GM23338 (cell line): ENCODE results near the gene NLRC5.

Experiments used
- CREB1 ChIP-seq: fragments of 250-450 bp; sonication (Bioruptor Pico); IDR thresholded peaks from 2 replicates; pipeline ENCODE4 v1.5.0; 2020; ENCODE audit warnings: low read depth, mild to moderate bottlenecking, moderate library complexity
- EZH2 ChIP-seq: fragments of 200-600 bp; sonication (generic); IDR thresholded peaks from one replicate; pipeline ENCODE4 v1.8.0; 2017; ENCODE audit warnings: antibody characterized with exemption, mild to moderate bottlenecking, low read depth; ENCODE audit not compliant: unreplicated experiment
- EZH2phosphoT487 ChIP-seq: fragments of 200-600 bp; sonication (generic); IDR thresholded peaks from one replicate; pipeline ENCODE4 v1.8.1; 2018; ENCODE audit warnings: antibody characterized with exemption; ENCODE audit not compliant: unreplicated experiment
- JUNB ChIP-seq: IDR thresholded peaks from one replicate; pipeline ENCODE4 v1.6.1; 2016; ENCODE audit warnings: antibody characterized with exemption; ENCODE audit not compliant: unreplicated experiment
- NANOG ChIP-seq: IDR thresholded peaks from 2 replicates; pipeline ENCODE4 v1.6.1; 2016; ENCODE audit warnings: antibody characterized with exemption, borderline replicate concordance
- POLR2AphosphoS5 ChIP-seq: IDR thresholded peaks from 2 replicates; pipeline ENCODE4 v1.6.1; 2016; ENCODE audit warnings: antibody characterized with exemption, low read depth
- TF ChIP-seq, protein P1 (sequence below), 2 experiments: fragments of 200-600 bp in 1 of 2; sonication (generic) in 1 of 2; conservative IDR thresholded peaks; 2 replicates each; pipeline versions ENCODE4 v1.5.1 to v1.6.1; 2016 to 2017; ENCODE audit warnings: antibody characterized with exemption in 2 of 2, low read depth in 2 of 2, mild to moderate bottlenecking in 2 of 2, moderate library complexity in 1 of 2
- TF ChIP-seq, protein P2 (sequence below): IDR thresholded peaks from 2 replicates; pipeline ENCODE4 v1.6.1; 2016; ENCODE audit warnings: antibody characterized with exemption
- TF ChIP-seq, protein P3 (sequence below): IDR thresholded peaks from one replicate; pipeline ENCODE4 v1.6.1; 2018; ENCODE audit warnings: antibody characterized with exemption; ENCODE audit not compliant: unreplicated experiment

DNA sequence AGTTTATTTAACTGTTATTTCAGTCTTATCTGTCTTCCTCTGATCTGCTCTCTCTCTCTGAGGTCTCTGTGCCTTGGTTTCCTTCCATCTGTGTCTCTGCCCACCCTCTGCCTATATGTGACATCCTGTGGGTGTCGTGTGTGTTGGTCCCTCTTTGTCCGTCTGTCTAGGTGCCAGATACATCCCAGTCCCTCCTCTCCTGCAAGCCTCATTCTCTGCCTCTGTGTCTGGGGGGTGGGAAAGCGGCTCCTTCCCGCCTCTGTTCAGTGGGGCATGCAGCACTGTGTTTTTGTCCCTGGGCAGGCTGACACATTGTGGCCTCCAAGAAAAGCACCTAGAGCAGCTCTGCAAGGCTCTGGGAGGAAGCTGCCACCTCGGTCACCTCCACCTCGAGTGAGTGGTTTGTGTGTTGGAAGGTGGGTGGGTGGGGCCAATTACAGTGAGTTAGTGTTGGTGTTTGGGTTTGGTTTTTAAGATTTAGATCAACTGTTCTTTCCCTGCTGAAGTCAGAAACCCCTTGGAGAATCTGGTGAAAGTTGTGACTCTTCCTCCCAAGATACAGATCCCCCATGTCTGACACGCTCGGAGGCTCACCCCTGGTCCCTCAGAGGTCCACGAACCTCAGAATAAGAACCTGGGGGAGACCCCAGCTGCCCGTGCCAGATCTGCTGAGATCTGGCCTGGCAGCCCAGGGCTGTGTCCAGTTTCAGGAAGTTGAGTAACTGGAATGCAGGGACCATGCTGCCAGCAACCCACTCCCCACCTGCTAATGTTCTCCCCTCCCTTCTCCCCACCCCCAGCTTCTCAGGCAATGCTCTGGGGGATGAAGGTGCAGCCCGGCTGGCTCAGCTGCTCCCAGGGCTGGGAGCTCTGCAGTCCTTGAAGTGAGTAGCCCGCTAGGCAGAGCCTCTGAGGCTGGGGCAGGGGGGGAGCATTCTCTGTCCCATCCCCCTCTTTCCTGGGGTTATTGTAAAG lies 52.1 kb downstream of the NLRC5 start:
- TF ChIP-seq, protein P1, sequence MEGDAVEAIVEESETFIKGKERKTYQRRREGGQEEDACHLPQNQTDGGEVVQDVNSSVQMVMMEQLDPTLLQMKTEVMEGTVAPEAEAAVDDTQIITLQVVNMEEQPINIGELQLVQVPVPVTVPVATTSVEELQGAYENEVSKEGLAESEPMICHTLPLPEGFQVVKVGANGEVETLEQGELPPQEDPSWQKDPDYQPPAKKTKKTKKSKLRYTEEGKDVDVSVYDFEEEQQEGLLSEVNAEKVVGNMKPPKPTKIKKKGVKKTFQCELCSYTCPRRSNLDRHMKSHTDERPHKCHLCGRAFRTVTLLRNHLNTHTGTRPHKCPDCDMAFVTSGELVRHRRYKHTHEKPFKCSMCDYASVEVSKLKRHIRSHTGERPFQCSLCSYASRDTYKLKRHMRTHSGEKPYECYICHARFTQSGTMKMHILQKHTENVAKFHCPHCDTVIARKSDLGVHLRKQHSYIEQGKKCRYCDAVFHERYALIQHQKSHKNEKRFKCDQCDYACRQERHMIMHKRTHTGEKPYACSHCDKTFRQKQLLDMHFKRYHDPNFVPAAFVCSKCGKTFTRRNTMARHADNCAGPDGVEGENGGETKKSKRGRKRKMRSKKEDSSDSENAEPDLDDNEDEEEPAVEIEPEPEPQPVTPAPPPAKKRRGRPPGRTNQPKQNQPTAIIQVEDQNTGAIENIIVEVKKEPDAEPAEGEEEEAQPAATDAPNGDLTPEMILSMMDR (conservative IDR thresholded peaks at IDR 0.05; ENCODE audit: low read depth in 2 of 2): no peak
- TF ChIP-seq EZH2phosphoT487 (no peak), POLR2AphosphoS5 (no peak), JUNB (no peak), EZH2 (no peak), CREB1 (CRISPR knock-in tag) (no peak), NANOG (no peak)
- TF ChIP-seq, protein P2, sequence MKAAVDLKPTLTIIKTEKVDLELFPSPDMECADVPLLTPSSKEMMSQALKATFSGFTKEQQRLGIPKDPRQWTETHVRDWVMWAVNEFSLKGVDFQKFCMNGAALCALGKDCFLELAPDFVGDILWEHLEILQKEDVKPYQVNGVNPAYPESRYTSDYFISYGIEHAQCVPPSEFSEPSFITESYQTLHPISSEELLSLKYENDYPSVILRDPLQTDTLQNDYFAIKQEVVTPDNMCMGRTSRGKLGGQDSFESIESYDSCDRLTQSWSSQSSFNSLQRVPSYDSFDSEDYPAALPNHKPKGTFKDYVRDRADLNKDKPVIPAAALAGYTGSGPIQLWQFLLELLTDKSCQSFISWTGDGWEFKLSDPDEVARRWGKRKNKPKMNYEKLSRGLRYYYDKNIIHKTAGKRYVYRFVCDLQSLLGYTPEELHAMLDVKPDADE: no peak
- TF ChIP-seq, protein P3, sequence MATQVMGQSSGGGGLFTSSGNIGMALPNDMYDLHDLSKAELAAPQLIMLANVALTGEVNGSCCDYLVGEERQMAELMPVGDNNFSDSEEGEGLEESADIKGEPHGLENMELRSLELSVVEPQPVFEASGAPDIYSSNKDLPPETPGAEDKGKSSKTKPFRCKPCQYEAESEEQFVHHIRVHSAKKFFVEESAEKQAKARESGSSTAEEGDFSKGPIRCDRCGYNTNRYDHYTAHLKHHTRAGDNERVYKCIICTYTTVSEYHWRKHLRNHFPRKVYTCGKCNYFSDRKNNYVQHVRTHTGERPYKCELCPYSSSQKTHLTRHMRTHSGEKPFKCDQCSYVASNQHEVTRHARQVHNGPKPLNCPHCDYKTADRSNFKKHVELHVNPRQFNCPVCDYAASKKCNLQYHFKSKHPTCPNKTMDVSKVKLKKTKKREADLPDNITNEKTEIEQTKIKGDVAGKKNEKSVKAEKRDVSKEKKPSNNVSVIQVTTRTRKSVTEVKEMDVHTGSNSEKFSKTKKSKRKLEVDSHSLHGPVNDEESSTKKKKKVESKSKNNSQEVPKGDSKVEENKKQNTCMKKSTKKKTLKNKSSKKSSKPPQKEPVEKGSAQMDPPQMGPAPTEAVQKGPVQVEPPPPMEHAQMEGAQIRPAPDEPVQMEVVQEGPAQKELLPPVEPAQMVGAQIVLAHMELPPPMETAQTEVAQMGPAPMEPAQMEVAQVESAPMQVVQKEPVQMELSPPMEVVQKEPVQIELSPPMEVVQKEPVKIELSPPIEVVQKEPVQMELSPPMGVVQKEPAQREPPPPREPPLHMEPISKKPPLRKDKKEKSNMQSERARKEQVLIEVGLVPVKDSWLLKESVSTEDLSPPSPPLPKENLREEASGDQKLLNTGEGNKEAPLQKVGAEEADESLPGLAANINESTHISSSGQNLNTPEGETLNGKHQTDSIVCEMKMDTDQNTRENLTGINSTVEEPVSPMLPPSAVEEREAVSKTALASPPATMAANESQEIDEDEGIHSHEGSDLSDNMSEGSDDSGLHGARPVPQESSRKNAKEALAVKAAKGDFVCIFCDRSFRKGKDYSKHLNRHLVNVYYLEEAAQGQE: no peak
